ENCODE measurements around the gene NEURL4.

GRCh38 chr17:7318121-7318860, 10.8 kb downstream of the NEURL4 start:
- no peak for TF ChIP-seq CTCF (IDR thresholded peaks at IDR 0.05)
- TF ChIP-seq MAX (IDR thresholded peaks at IDR 0.05; ENCODE audit: low read depth): no peak
- no peak for TF ChIP-seq YY1 (IDR thresholded peaks at IDR 0.05; ENCODE audit: low read depth)

All from SK-N-SH (cell line).